Tibial nerve (tissue), 4 donors: Measurements from ENCODE around the gene ASB10.

ENCODE experiments used
- CTCF ChIP-seq, 5 experiments: fragments of 200-600 bp in 3 of 5; fragments of 450-650 bp in 2 of 5; sonication (generic) in 3 of 5; IDR thresholded peaks; one replicate each; pipeline ENCODE4 v1.5.1; 2016 to 2019; ENCODE audit warnings: antibody characterized with exemption in 5 of 5, mild to moderate bottlenecking in 3 of 5, moderate library complexity in 2 of 5
- EP300 ChIP-seq, 2 donors: sonication (generic); formaldehyde crosslinking; IDR thresholded peaks; one replicate each; pipeline ENCODE4 v1.6.1; 2017; ENCODE audit warnings: antibody characterized with exemption in 2 of 2, mild to moderate bottlenecking in 1 of 2
- POLR2A ChIP-seq, 2 donors: fragments of 450-650 bp; IDR thresholded peaks; one replicate each; pipeline ENCODE4 v1.6.1; 2017; ENCODE audit warnings: antibody characterized with exemption in 2 of 2, mild to moderate bottlenecking in 2 of 2, moderate library complexity in 2 of 2

GRCh38 chr7:151175793-151176311 is 11.2 kb downstream of the ASB10 start:
- TF ChIP-seq CTCF (IDR thresholded peaks at IDR 0.05) (no peak), POLR2A (IDR thresholded peaks at IDR 0.05) (no peak), EP300 (IDR thresholded peaks at IDR 0.05) (no peak)
